Dendritic cell treated with granulocyte-macrophage colony-stimulating factor and Interleukin-4, amounts not matched to agents 40 ng/mL and 50 ng/mL, for 4 days (primary cell): ENCODE measurements around the gene GORAB.

Experiments used
- H3K27ac Mint-ChIP-seq: one replicate; pipeline ENCODE4 v1.8.0; 2022; ENCODE audit warnings: mild to moderate bottlenecking, mixed read lengths
- H3K27me3 Mint-ChIP-seq: one replicate; pipeline ENCODE4 v1.8.0; 2022; ENCODE audit warnings: mild to moderate bottlenecking, mixed read lengths
- H3K36me3 Mint-ChIP-seq: one replicate; pipeline ENCODE4 v1.8.0; 2022; ENCODE audit warnings: low read depth, mixed read lengths
- H3K4me1 Mint-ChIP-seq: one replicate; pipeline ENCODE4 v1.8.0; 2022; ENCODE audit warnings: low read depth, mixed read lengths
- H3K4me3 Mint-ChIP-seq: one replicate; pipeline ENCODE4 v1.8.0; 2022; ENCODE audit warnings: mild to moderate bottlenecking, moderate library complexity, mixed read lengths
- H3K9me3 Mint-ChIP-seq: one replicate; pipeline ENCODE4 v1.8.0; 2022; ENCODE audit warnings: mixed read lengths
- intact Hi-C: fragments of 100-400 bp; cut with micrococcal nuclease; formaldehyde crosslinking; loops from one replicate; pipeline ENCODE4 v1.15.0; 2022

The GORAB gene

DNA sequence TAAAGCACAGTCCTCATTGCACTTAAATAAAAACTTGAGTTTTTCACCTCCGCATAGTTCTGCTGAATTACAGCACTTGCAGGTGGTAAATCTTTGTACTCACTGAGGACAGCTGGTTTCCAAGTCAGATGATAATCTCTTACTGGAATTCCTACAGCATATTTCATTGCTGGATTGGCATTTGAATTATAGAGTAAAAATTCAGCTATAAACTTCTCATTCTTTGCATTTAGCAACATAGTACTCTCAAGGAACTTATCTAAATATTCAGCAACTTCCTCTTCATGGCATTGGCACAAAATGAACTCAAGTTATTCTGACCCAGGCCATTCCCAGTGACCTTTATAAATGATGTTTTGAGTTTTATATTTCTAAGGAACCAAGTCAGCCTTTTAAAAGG lies 23.4 kb downstream of the GORAB start:
- intact Hi-C loops = no loop called here
- H3K36me3 Mint-ChIP-seq = peaks cover 36% of the 10 kb centered on the region
- H3K27ac Mint-ChIP-seq = no peak overlapping the region
- H3K9me3 Mint-ChIP-seq = peaks cover 24% of the 10 kb centered on the region
- H3K27me3 Mint-ChIP-seq = no peaks in the 10 kb centered on the region
- H3K4me3 Mint-ChIP-seq = no peak overlapping the region
- no peaks in the 10 kb centered on the region for H3K4me1 Mint-ChIP-seq

DNA sequence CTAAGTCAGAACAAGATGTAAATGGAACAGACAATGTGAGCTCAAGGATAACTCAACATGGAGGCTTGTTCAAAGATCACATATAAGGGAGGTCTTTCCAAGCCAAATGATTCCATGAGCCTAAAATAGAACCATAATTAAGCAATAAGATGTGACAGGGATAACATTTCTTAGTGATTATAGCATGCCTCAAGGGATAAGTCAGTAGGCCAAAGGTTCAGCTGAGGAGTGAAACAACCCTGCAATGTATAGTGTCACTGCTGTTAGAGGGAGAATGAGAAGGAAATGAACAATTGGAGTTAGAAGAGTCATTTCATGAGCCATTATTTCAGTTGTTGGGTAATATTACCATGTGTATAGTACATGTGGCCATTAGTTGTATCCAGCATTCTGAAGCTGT lies 25.0 kb downstream of the GORAB start:
- H3K4me1 Mint-ChIP-seq = no peaks in the 10 kb centered on the region

DNA sequence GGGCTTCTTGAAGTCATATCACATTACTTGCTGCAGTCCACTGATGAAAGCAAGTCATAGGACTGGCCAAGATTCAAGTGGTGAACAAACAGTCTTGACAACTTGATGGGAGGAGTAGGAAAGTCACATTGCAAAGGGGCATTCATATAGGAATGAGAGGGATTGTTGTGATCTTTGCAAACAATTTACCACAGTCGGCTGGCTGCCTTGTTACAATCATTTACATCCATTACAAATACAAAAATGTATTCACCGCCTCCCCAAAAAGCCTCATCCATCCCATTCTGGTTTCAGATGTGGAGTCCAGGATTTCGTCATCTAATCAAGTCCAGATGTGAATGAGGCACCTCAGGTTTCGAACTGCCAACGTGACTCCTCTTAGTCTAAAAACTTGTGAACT lies 26.8 kb downstream of the GORAB start:
- intact Hi-C loops = no loop called here
- H3K36me3 Mint-ChIP-seq = peaks cover 10% of the 10 kb centered on the region
- peaks cover 16% of the 10 kb centered on the region for H3K4me1 Mint-ChIP-seq
- H3K27ac Mint-ChIP-seq = no peak overlapping the region
- no peaks in the 10 kb centered on the region for H3K27me3 Mint-ChIP-seq
- peaks cover 34% of the 10 kb centered on the region for H3K9me3 Mint-ChIP-seq
- no peak overlapping the region for H3K4me3 Mint-ChIP-seq

More for the DNA sequence above, 25.0 kb downstream of the GORAB start:
- peaks cover 34% of the 10 kb centered on the region for H3K9me3 Mint-ChIP-seq
- peaks cover 21% of the 10 kb centered on the region for H3K36me3 Mint-ChIP-seq
- no peak overlapping the region for H3K4me3 Mint-ChIP-seq
- no peaks in the 10 kb centered on the region for H3K27me3 Mint-ChIP-seq
- H3K27ac Mint-ChIP-seq = no peak overlapping the region
- intact Hi-C loops = no loop called here

DNA sequence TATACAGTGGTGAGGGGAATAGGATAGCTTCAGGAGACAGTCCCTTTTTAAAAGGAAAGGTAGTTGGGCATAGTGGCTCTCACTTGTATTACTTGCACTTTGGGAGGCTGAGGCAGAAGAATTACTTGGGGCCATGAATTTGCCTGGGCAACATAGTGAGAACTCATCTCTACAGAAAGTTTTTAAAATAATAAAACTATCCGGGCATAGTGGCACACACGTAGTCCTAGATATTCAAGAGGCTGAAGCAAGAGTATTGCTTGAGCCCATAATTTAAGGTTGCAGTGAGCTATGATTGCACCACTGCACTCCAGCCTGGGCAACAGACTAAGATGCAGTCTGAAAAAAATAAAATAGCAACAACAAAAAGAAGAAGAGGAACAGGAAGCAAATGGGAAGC lies 27.2 kb downstream of the GORAB start:
- H3K9me3 Mint-ChIP-seq = peaks cover 34% of the 10 kb centered on the region
- intact Hi-C loops = no loop called here
- H3K4me3 Mint-ChIP-seq = no peak overlapping the region
- no peak overlapping the region for H3K27ac Mint-ChIP-seq
- H3K36me3 Mint-ChIP-seq = peaks cover 6% of the 10 kb centered on the region
- H3K4me1 Mint-ChIP-seq = peaks cover 16% of the 10 kb centered on the region
- H3K27me3 Mint-ChIP-seq = no peaks in the 10 kb centered on the region

DNA sequence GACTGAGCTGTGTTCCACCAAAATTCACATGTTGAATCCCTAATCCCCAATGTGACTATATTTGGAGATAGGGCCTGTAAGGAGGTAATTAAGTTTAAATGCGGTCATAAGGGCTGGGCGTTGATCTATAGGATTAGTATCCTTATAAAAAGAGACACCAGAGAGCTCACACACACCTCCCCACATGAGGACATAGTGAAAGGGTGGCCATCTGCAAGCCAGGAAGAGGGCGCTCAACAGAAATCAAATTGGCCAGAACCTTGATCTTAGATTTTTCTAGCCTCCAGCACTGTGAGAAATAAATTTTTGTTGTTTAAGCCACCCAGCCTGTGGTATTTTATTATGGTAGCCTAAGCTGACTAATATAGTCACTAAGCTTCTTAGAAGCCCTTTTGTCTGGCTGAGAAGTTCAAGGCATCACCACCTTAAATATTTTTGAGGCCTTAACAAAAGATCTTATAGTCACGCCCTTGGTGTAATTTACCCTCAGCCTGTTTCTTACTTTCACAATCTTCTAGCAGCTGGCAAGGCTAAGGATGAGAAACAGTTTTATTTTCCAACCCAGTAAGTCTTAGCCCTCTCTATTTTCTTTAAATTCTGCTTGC lies 28.8 kb downstream of the GORAB start:
- intact Hi-C loops = no loop called here
- H3K4me3 Mint-ChIP-seq = no peak overlapping the region
- no peaks in the 10 kb centered on the region for H3K36me3 Mint-ChIP-seq
- H3K4me1 Mint-ChIP-seq = peaks cover 16% of the 10 kb centered on the region
- H3K9me3 Mint-ChIP-seq = peaks cover 34% of the 10 kb centered on the region
- H3K27ac Mint-ChIP-seq = no peak overlapping the region
- H3K27me3 Mint-ChIP-seq = no peaks in the 10 kb centered on the region

DNA sequence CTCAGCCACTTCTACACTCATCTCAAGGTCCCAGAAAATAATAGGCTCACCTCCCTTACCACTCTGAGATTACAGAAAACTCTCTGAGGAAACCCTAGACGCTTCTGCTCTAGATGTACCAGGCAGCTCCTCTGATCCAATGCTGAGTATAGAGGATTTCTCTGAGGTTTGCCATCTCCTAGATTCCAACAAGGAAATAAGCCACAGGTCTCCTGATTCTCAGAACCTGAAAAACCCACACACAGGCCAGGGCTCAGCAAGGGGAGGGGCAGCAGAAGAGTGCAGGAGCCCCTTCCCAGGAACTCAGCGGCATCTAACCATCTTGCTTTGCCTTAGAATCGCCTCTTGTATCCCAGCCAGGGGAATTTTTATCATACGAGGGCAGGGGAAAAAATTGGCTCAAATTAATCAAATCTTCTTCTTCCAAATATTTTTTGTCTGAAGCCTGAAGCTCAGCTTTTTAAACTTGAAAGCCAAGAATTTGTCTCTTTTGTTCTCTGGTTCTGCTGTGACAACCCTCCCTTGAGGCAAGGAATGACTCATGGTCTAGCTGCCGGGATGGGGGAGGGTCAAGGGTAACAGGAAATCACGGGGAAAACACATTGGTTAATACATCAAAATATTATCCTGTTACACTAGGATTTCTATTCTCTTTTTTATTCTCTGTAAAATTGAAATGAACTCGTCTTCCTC lies 30.8 kb downstream of the GORAB start:
- no peaks in the 10 kb centered on the region for H3K27me3 Mint-ChIP-seq
- peak overlapping the region; percentile 31 for H3K27ac Mint-ChIP-seq
- intact Hi-C loops = no loop called here
- no peaks in the 10 kb centered on the region for H3K36me3 Mint-ChIP-seq
- H3K9me3 Mint-ChIP-seq = peaks cover 34% of the 10 kb centered on the region
- H3K4me1 Mint-ChIP-seq = peaks cover 16% of the 10 kb centered on the region
- no peak overlapping the region for H3K4me3 Mint-ChIP-seq

DNA sequence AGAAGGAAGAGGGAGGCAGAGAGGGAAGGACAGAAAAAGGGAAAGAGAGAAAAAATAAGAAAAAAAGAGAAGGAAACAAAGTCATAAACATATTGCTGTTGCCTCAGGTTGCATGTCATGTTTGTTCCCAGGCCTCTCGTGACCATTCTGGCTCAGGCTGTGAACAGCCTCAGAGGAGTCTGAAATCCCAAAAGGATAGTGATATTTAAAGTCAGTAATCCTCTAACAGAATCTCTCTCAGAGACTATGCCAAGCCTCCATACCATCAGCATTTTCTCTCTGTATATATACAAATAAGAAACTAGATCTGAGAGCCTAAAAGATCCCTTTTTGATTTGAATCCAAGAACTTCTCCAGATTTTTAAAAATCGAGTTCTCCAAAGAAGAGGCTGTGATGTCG lies 35.2 kb downstream of the GORAB start:
- no peaks in the 10 kb centered on the region for H3K36me3 Mint-ChIP-seq
- H3K4me3 Mint-ChIP-seq = no peak overlapping the region
- peaks cover 23% of the 10 kb centered on the region for H3K9me3 Mint-ChIP-seq
- H3K27me3 Mint-ChIP-seq = no peaks in the 10 kb centered on the region
- no peak overlapping the region for H3K27ac Mint-ChIP-seq
- intact Hi-C loops = no loop called here
- peaks cover 15% of the 10 kb centered on the region for H3K4me1 Mint-ChIP-seq

DNA sequence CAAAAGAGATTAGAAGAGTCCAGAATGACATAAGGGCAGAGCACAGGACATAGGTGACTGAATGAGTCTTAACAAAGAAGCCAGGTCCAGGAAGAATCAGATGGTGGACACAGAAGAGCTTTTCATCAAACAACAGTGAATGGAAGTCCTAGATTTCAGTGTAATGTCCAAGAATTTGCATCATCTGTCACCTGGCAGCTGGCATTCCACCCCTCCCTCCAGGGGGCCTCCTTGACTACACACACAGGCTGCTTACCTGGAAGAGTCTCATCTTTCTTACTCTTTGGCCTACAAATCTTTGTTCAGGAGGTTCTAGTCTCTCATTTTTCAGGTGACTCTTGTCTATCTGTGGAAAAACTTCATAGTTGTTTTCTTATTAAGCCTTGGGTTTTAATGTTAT lies 36.2 kb downstream of the GORAB start:
- intact Hi-C loops = no loop called here
- Mint-ChIP-seq H3K4me3 (no peak overlapping the region), H3K27me3 (no peaks in the 10 kb centered on the region), H3K9me3 (peaks cover 28% of the 10 kb centered on the region), H3K36me3 (no peaks in the 10 kb centered on the region), H3K4me1 (peaks cover 5% of the 10 kb centered on the region), H3K27ac (no peak overlapping the region)

DNA sequence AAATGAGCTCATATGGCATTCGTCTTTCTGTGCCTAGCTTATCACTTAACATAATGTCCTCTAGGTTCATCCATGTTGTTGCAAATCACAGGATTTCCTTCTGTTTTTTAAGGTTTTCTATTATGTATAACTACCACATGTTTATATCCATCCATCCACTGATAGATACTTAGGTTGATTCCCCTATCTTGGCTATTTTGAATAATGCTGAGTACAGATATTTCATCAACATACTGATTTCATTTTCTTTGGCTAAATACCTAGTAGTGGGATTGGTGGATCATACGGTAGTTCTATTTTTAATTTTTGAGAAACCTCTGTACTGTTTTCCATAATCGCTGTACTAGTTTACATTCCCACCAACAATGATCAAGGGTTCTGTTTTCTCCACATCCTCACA lies 45.0 kb downstream of the GORAB start:
- H3K9me3 Mint-ChIP-seq = peaks cover 16% of the 10 kb centered on the region
- no peak overlapping the region for H3K4me3 Mint-ChIP-seq
- H3K27me3 Mint-ChIP-seq = no peaks in the 10 kb centered on the region
- intact Hi-C loops = no loop called here
- H3K36me3 Mint-ChIP-seq = no peaks in the 10 kb centered on the region
- H3K4me1 Mint-ChIP-seq = peaks cover 15% of the 10 kb centered on the region
- H3K27ac Mint-ChIP-seq = no peak overlapping the region

DNA sequence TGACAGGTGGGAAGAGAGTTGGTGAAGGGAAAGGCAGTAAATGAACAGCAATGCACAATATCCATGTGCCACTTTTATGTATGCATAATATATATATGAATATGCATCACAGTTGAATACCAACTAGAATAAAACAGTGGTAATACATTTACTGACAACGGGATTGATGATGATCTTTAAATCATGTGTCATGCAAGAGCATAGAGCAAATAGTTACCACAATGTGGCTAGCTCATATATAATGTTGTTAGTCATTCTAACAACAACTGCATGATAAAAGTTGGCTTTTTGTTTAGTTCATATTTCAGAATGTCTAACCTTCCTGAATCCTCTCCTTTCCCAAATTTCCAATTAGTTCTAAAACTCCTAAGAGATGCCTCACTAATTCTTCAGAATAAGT lies 46.4 kb downstream of the GORAB start:
- Mint-ChIP-seq H3K27me3 (no peaks in the 10 kb centered on the region), H3K4me1 (peaks cover 15% of the 10 kb centered on the region), H3K9me3 (peaks cover 9% of the 10 kb centered on the region), H3K4me3 (no peak overlapping the region), H3K36me3 (no peaks in the 10 kb centered on the region), H3K27ac (no peak overlapping the region)
- intact Hi-C loops = no loop called here

DNA sequence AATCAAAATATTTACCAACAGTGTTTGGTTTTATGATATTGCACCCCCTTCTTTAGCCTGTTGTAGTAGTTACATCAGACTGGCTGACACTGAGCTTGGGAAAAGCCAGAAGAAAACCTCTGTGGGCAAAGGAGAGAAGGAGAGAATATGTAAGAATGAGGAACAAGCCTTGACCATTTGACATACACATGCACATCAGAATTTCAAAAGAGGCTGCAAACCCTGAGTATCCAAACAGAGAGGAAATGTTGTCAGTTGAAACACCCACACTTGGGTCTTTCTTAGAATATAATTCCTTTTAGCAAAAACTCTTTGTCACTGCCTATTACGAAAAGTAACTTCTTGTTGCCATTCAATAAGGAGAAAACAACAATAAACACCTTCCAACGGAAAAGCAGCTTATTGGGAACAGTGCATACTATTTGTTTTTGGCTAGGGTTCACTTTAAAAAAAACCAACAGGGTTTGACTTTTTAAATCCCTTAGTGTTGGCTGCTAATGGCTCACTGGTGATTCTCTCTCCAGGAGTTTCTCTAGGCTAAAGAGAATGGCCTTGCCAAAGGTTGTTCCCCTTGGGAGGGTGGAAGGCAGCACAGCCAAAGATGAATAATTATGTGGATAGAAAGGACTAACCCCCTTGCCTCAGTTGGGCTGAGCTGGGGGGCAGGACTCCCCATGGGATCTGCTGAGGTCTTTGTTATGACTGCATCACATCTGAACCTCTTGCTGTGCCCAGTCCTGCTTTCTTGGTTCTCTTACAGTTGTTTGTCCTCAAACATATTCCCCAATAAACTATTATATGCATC lies 48.9 kb downstream of the GORAB start:
- H3K27me3 Mint-ChIP-seq = no peaks in the 10 kb centered on the region
- peaks cover 9% of the 10 kb centered on the region for H3K9me3 Mint-ChIP-seq
- H3K4me3 Mint-ChIP-seq = no peak overlapping the region
- H3K4me1 Mint-ChIP-seq = peaks cover 15% of the 10 kb centered on the region
- no peak overlapping the region for H3K27ac Mint-ChIP-seq
- H3K36me3 Mint-ChIP-seq = no peaks in the 10 kb centered on the region
- intact Hi-C loops = loop anchor here (10.0 kb wide), 1 partner anchor 166 kb away; no protein-coding TSS in a partner anchor

DNA sequence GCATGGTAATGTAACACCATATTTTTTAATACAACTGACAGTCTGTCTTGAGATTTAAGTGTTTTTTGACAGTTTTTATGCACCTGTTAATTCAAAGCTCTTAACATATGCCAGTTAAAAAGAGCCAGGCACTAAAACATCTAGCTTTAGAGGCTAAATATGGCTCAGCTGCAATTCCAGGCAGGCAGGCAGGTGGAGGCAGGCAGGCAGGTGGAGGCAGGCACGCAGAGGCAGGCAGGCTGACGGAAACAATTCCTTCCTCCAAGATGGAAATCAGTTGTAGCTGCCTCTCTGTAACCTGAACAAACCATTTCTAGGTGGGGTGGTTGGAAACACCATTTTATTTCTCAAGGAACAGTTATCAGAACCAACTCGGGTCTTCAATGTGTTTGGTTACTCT lies 51.2 kb downstream of the GORAB start:
- H3K4me1 Mint-ChIP-seq = peaks cover 23% of the 10 kb centered on the region
- peaks cover 9% of the 10 kb centered on the region for H3K9me3 Mint-ChIP-seq
- H3K27ac Mint-ChIP-seq = no peak overlapping the region
- intact Hi-C loops = loop anchor here (10.0 kb wide), 1 partner anchor 168 kb away; no protein-coding TSS in a partner anchor
- no peak overlapping the region for H3K4me3 Mint-ChIP-seq
- no peaks in the 10 kb centered on the region for H3K36me3 Mint-ChIP-seq
- H3K27me3 Mint-ChIP-seq = peaks cover 2% of the 10 kb centered on the region

DNA sequence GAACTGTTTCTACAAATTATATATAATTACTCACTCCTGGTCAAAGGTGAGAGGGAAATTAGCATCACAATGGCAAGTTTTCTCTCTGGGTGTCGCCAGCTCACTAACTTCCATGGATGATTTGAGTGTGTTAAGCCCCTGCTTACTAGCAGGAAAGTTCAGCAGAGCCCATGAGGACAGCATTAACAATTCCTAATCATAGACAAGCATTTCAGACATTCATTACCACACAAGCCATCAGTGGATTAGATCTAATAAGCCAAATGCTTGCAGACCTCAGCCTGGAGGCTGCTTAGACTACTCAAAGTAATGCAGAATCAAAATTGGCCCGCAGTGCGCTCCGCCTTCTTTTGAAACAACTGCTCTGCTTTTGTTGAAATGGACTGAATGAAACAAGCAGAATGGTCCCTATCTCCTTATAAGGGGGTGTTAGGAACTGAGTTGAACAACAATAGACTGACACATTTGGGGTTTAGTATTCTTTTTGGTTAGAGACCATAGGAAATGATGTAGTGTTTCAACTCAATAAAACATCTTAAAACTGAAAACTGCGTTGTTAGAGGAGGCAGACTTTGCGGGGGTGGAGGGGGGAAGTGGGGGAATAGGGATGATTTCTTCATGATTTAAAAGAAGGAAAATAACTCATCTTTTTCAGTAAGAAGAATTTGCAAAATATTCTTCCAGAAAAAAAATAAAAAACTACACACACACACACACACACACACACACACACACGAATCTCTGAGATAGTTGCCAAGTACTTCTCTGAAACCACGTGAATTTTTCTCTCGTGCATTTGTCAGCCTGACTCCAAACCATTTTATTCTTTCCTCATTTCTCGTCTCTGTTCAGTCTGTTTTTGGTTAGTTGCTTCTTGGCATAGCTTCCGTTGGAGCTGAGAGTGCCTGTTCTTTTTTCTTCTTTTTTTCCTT lies 54.6 kb downstream of the GORAB start:
- Mint-ChIP-seq H3K27me3 (peaks cover 11% of the 10 kb centered on the region), H3K4me3 (peak overlapping the region; percentile 20), H3K9me3 (no peaks in the 10 kb centered on the region), H3K4me1 (peaks cover 9% of the 10 kb centered on the region), H3K36me3 (no peaks in the 10 kb centered on the region), H3K27ac (no peak overlapping the region)
- intact Hi-C loops = loop anchor here (10.0 kb wide), 1 partner anchor 172 kb away; no protein-coding TSS in a partner anchor
